RWPE2 (cell line): Measurements from ENCODE around the gene LRRC23.

Source experiments
- ATAC-seq: fragments of 200-7000 bp; cut with Tn5 transposase; 3 replicates; pipeline ENCODE4 v1.9.1; 2021; ENCODE audit warnings: low read depth
- DNase-seq: peaks from one replicate; pipeline ENCODE4 v3.0.0-alpha.2; 2020; ENCODE audit warnings: low spot score
- H3K27ac ChIP-seq: fragments of 450-650 bp; 2 replicates; pipeline ENCODE4 v1.5.1; 2017; ENCODE audit warnings: mild to moderate bottlenecking; ENCODE audit not compliant: poor library complexity, severe bottlenecking
- H3K27me3 ChIP-seq: fragments of 250-450 bp; sonication (Bioruptor Pico); 2 replicates; pipeline ENCODE4 v1.5.1; 2021; ENCODE audit warnings: mild to moderate bottlenecking, moderate library complexity; ENCODE audit not compliant: insufficient read depth, poor library complexity, severe bottlenecking
- H3K36me3 ChIP-seq: fragments of 250-450 bp; sonication (Bioruptor Pico); 2 replicates; pipeline ENCODE4 v1.5.1; 2020; ENCODE audit warnings: low read depth, mild to moderate bottlenecking, moderate library complexity
- H3K4me1 ChIP-seq: fragments of 250-450 bp; sonication (Bioruptor Pico); 2 replicates; pipeline ENCODE4 v1.5.1; 2021; ENCODE audit warnings: mild to moderate bottlenecking, moderate library complexity; ENCODE audit not compliant: insufficient read depth, poor library complexity, severe bottlenecking
- H3K4me3 ChIP-seq: fragments of 250-450 bp; sonication (Bioruptor Pico); 2 replicates; pipeline ENCODE4 v1.5.1; 2021; ENCODE audit warnings: mild to moderate bottlenecking, moderate library complexity; ENCODE audit not compliant: severe bottlenecking
- H3K9me3 ChIP-seq: fragments of 250-450 bp; sonication (Bioruptor Pico); 2 replicates; pipeline ENCODE4 v1.5.1; 2021; ENCODE audit warnings: mild to moderate bottlenecking, moderate library complexity; ENCODE audit not compliant: severe bottlenecking
- TF ChIP-seq, protein P1 (sequence below): fragments of 450-650 bp; IDR thresholded peaks from one replicate; pipeline ENCODE4 v1.5.1; 2017; ENCODE audit warnings: mild to moderate bottlenecking, moderate library complexity; ENCODE audit not compliant: poor library complexity, severe bottlenecking

LRRC23 gene

DNA sequence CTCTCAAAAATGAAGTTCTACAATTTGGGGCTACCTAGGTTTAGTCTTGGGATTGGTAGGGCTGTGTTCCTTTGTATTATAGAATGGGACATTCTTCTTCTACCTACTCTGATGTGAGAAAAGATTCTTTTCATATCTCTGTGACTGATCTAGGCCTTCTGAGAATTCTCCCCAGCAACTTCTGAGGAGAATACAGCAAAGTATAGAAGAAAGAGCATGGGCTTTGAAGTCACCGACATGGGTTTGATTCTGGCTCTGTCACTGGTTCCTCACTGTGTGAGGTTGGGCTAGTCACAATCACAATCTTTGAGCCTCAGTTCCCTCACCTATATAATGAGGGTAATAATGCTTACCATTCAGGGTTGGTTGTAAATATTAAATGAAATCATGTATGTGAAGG lies 28.1 kb downstream of the LRRC23 start:
- H3K27ac ChIP-seq = peak overlapping the region; percentile 38

DNA sequence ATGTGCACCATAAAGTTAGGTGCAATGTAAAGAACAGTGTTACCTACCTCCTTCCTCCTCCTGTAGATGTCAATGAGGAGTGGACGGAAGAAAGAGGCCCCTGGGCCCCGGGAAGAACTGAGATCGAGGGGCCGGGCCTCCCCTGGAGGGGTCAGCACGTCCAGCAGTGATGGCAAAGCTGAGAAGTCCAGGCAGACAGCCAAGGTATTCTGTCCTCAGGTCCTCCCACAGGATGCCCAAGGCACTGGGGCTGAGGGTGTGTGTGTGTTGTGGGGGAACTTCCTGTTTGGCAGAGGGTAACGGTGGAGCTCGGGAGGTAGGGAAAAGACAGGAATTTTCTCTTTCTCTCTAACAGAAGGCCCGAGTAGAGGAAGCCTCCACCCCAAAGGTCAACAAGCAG lies 29.5 kb downstream of the LRRC23 start:
- no peak overlapping the region for H3K4me3 ChIP-seq
- no peak for DNase-seq
- H3K27ac ChIP-seq = peak overlapping the region; percentile 38
- H3K4me1 ChIP-seq = peaks cover 10% of the 10 kb centered on the region
- ATAC-seq = no peak
- no peaks in the 10 kb centered on the region for H3K27me3 ChIP-seq
- no peaks in the 10 kb centered on the region for H3K9me3 ChIP-seq
- peaks cover 45% of the 10 kb centered on the region for H3K36me3 ChIP-seq
- TF ChIP-seq, protein P1, sequence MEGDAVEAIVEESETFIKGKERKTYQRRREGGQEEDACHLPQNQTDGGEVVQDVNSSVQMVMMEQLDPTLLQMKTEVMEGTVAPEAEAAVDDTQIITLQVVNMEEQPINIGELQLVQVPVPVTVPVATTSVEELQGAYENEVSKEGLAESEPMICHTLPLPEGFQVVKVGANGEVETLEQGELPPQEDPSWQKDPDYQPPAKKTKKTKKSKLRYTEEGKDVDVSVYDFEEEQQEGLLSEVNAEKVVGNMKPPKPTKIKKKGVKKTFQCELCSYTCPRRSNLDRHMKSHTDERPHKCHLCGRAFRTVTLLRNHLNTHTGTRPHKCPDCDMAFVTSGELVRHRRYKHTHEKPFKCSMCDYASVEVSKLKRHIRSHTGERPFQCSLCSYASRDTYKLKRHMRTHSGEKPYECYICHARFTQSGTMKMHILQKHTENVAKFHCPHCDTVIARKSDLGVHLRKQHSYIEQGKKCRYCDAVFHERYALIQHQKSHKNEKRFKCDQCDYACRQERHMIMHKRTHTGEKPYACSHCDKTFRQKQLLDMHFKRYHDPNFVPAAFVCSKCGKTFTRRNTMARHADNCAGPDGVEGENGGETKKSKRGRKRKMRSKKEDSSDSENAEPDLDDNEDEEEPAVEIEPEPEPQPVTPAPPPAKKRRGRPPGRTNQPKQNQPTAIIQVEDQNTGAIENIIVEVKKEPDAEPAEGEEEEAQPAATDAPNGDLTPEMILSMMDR = no peak

More for the DNA sequence above, 28.1 kb downstream of the LRRC23 start:
- DNase-seq (no peak), ATAC-seq (no peak)
- H3K27me3 ChIP-seq = no peaks in the 10 kb centered on the region
- peaks cover 10% of the 10 kb centered on the region for H3K4me1 ChIP-seq
- H3K4me3 ChIP-seq = no peak overlapping the region
- no peaks in the 10 kb centered on the region for H3K9me3 ChIP-seq
- TF ChIP-seq, protein P1 = no peak
- H3K36me3 ChIP-seq = peaks cover 39% of the 10 kb centered on the region

DNA sequence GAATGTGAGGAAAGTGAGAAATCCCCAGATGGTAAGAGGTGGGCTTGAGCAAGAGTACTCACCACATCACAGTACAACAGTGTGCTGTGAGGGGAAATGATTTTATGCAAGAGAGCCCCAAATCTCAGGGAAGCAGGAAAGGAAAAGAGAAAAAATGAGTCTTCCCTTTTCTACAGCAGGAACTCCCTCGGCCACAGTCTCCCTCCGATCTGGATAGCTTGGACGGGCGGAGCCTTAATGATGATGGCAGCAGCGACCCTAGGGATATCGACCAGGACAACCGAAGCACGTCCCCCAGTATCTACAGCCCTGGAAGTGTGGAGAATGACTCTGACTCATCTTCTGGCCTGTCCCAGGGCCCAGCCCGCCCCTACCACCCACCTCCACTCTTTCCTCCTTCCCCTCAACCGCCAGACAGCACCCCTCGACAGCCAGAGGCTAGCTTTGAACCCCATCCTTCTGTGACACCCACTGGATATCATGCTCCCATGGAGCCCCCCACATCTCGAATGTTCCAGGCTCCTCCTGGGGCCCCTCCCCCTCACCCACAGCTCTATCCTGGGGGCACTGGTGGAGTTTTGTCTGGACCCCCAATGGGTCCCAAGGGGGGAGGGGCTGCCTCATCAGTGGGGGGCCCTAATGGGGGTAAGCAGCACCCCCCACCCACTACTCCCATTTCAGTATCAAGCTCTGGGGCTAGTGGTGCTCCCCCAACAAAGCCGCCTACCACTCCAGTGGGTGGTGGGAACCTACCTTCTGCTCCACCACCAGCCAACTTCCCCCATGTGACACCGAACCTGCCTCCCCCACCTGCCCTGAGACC lies 31.0 kb downstream of the LRRC23 start:
- H3K4me3 ChIP-seq = no peak overlapping the region
- ATAC-seq = no peak
- H3K27ac ChIP-seq = peak overlapping the region; percentile 38

DNA sequence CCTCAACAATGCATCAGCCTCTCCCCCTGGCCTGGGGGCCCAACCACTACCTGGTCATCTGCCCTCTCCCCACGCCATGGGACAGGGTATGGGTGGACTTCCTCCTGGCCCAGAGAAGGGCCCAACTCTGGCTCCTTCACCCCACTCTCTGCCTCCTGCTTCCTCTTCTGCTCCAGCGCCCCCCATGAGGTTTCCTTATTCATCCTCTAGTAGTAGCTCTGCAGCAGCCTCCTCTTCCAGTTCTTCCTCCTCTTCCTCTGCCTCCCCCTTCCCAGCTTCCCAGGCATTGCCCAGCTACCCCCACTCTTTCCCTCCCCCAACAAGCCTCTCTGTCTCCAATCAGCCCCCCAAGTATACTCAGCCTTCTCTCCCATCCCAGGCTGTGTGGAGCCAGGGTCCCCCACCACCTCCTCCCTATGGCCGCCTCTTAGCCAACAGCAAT lies 31.6 kb downstream of the LRRC23 start:
- DNase-seq = no peak
- H3K4me3 ChIP-seq = no peak overlapping the region

More for the DNA sequence above, 31.0 kb downstream of the LRRC23 start:
- Histone ChIP-seq H3K4me1 (peaks cover 6% of the 10 kb centered on the region), H3K9me3 (no peaks in the 10 kb centered on the region), H3K36me3 (peaks cover 44% of the 10 kb centered on the region), H3K27me3 (no peaks in the 10 kb centered on the region)
- TF ChIP-seq, protein P1 = no peak
- DNase-seq = no peak

More for the DNA sequence above, 31.6 kb downstream of the LRRC23 start:
- peaks cover 3% of the 10 kb centered on the region for H3K4me1 ChIP-seq
- H3K27me3 ChIP-seq = no peaks in the 10 kb centered on the region
- ATAC-seq = no peak
- H3K27ac ChIP-seq = no peak overlapping the region
- no peaks in the 10 kb centered on the region for H3K9me3 ChIP-seq
- TF ChIP-seq, protein P1 = no peak
- H3K36me3 ChIP-seq = peaks cover 43% of the 10 kb centered on the region
